IPS DF 4.7 (cell line): ENCODE measurements around the gene HNF1B.
A peak's percentile ranks its signal among the peaks of the same experiment; 100 is the strongest.
"Not testable (repeated sequence)": the region's sequence is repeated elsewhere in the genome, so short reads cannot be mapped to it uniquely, and the experiment has no call there.

Experiments used
- DNase-seq: peaks from one replicate; pipeline ENCODE4 v3.0.0-alpha.2; 2013; ENCODE audit warnings: low spot score; ENCODE audit errors: extremely low read depth

HNF1B gene

GRCh38 chr17:37744961-37745800 is at the start of gene HNF1B:
TSS of gene HNF1B (minus strand) at chr17:37745059. CDS start at chr17:37744884, 175 bp downstream.
- DNase-seq = no peak

- DNase-seq = no peak
Observed at GRCh38 chr17:37792787-37793186, 47.9 kb upstream of the HNF1B start.

- no peak for DNase-seq
Observed at GRCh38 chr17:37791447-37792399, 46.9 kb upstream of the HNF1B start.

- DNase-seq = no peak
Observed at GRCh38 chr17:37789771-37790541, 45.1 kb upstream of the HNF1B start.

GRCh38 chr17:37789021-37789565 is 44.2 kb upstream of the HNF1B start:
- no peak for DNase-seq

- DNase-seq = no peak
Observed at GRCh38 chr17:37788526-37788925, 43.7 kb upstream of the HNF1B start.

GRCh38 chr17:37787055-37787757 is 42.3 kb upstream of the HNF1B start:
- DNase-seq = no peak

- no peak for DNase-seq
Observed at GRCh38 chr17:37786481-37786880, 41.6 kb upstream of the HNF1B start.

GRCh38 chr17:37782460-37782859 is 37.6 kb upstream of the HNF1B start:
- DNase-seq = not testable (repeated sequence)

GRCh38 chr17:37781451-37781850 is 36.6 kb upstream of the HNF1B start:
- no peak for DNase-seq

- DNase-seq = no peak
Observed at GRCh38 chr17:37779554-37779953, 34.7 kb upstream of the HNF1B start.

GRCh38 chr17:37774504-37774903 is 29.6 kb upstream of the HNF1B start:
- DNase-seq = no peak

- no peak for DNase-seq
Observed at GRCh38 chr17:37772982-37773381, 28.1 kb upstream of the HNF1B start.

GRCh38 chr17:37770631-37771518 is 26.0 kb upstream of the HNF1B start:
- peak; percentile 22 for DNase-seq

GRCh38 chr17:37769050-37769449 is 24.2 kb upstream of the HNF1B start:
- no peak for DNase-seq

GRCh38 chr17:37768438-37768837 is 23.6 kb upstream of the HNF1B start:
- DNase-seq = no peak

- no peak for DNase-seq
Observed at GRCh38 chr17:37766971-37767370, 22.1 kb upstream of the HNF1B start.

- no peak for DNase-seq
Observed at GRCh38 chr17:37764383-37764782, 19.5 kb upstream of the HNF1B start.

- no peak for DNase-seq
Observed at GRCh38 chr17:37762666-37763065, 17.8 kb upstream of the HNF1B start.
